IMR-90 (cell line): ENCODE measurements around the gene PRR36.

Experiments used
- BHLHE40 ChIP-seq: fragments of 150-350 bp; IDR thresholded peaks from 2 replicates; pipeline ENCODE4 v1.6.1; 2016; ENCODE audit warnings: mild to moderate bottlenecking, low read depth, low read length
- CEBPB ChIP-seq: IDR thresholded peaks from 2 replicates; pipeline ENCODE4 v1.6.1; 2012; ENCODE audit warnings: low read depth, low read length, improper control_type of control experiment
- CHD1 ChIP-seq: IDR thresholded peaks from 2 replicates; pipeline ENCODE4 v1.6.1; 2012; ENCODE audit warnings: low read depth, low read length, improper control_type of control experiment
- FOS ChIP-seq: fragments of 150-350 bp; IDR thresholded peaks from 2 replicates; pipeline ENCODE4 v1.6.1; 2016; ENCODE audit warnings: low read depth, low read length
- MAFK ChIP-seq: IDR thresholded peaks from 2 replicates; pipeline ENCODE4 v1.6.1; 2012; ENCODE audit warnings: low read depth, low read length, improper control_type of control experiment
- MAZ ChIP-seq: IDR thresholded peaks from 2 replicates; pipeline ENCODE4 v1.6.1; 2012; ENCODE audit warnings: low read depth, mild to moderate bottlenecking, low read length, improper control_type of control experiment, moderate library complexity, borderline replicate concordance
- MXI1 ChIP-seq: IDR thresholded peaks from 2 replicates; pipeline ENCODE4 v1.6.1; 2012; ENCODE audit warnings: low read depth, mild to moderate bottlenecking, low read length, moderate library complexity, borderline replicate concordance
- POLR2A ChIP-seq: IDR thresholded peaks from 2 replicates; pipeline ENCODE4 v1.6.1; 2012; ENCODE audit warnings: mild to moderate bottlenecking, low read depth, low read length
- RAD21 ChIP-seq: IDR thresholded peaks from 2 replicates; pipeline ENCODE4 v1.6.1; 2012; ENCODE audit warnings: low read length, improper control_type of control experiment
- RCOR1 ChIP-seq: IDR thresholded peaks from 2 replicates; pipeline ENCODE4 v1.6.1; 2012; ENCODE audit warnings: mild to moderate bottlenecking, low read length, improper control_type of control experiment; ENCODE audit not compliant: insufficient replicate concordance
- SMC3 ChIP-seq: fragments of 150-350 bp; IDR thresholded peaks from 2 replicates; pipeline ENCODE4 v1.6.1; 2016; ENCODE audit warnings: low read depth, mild to moderate bottlenecking, antibody characterized with exemption, low read length, moderate library complexity
- TF ChIP-seq, protein P1 (sequence below): conservative IDR thresholded peaks from 2 replicates; pipeline ENCODE4 v1.5.1; 2012; ENCODE audit warnings: mild to moderate bottlenecking, low read depth, low read length, improper control_type of control experiment
- TF ChIP-seq, protein P2 (sequence below): fragments of 150-350 bp; IDR thresholded peaks from 2 replicates; pipeline ENCODE4 v1.6.1; 2016; ENCODE audit warnings: low read depth, mild to moderate bottlenecking, low read length, moderate library complexity, borderline replicate concordance
- TF ChIP-seq, protein P3 (sequence below): fragments of 150-350 bp; IDR thresholded peaks from 2 replicates; pipeline ENCODE4 v1.6.1; 2017; ENCODE audit warnings: mild to moderate bottlenecking, antibody characterized with exemption, low read length, low read depth

DNA sequence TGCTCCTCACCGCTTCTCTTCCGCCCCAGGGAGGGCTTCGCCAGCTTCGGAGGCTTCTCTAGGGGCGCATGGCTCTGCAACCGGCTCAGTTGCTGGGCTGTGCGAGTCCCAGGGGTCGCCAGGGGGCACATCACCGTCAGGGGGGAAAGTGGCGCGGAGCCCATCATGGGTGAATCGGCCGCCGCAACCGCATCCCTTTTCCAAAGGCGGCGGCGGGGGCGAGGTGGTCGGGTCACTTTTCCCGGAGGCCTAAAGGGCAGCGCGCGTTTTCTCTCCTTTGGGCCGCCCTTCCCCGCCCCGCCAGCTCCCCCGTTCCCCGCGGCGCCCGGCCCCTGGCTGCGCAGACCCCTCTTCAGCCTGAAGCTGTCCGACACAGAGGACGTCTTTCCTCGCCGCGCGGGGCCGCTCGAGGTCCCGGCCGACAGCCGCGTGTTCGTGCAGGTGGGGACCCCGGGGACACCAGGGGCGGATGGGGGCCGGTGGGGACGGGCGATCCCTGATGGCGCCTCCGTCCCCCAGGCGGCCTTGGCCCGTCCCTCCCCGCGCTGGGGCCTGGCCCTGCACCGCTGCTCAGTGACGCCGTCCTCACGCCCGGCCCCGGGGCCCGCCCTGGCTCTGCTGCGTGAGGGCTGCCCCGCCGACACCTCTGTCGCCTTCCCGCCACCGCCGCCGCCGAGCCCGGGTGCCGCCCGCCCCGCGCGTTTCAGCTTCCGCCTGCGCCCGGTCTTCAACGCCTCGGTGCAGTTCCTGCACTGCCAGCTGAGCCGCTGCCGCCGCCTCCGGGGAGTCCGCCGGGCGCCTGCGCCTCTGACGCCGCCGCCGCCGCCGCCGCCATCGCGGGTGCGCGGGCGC is 42.1 kb upstream of the PRR36 start:
- TF ChIP-seq, protein P1, sequence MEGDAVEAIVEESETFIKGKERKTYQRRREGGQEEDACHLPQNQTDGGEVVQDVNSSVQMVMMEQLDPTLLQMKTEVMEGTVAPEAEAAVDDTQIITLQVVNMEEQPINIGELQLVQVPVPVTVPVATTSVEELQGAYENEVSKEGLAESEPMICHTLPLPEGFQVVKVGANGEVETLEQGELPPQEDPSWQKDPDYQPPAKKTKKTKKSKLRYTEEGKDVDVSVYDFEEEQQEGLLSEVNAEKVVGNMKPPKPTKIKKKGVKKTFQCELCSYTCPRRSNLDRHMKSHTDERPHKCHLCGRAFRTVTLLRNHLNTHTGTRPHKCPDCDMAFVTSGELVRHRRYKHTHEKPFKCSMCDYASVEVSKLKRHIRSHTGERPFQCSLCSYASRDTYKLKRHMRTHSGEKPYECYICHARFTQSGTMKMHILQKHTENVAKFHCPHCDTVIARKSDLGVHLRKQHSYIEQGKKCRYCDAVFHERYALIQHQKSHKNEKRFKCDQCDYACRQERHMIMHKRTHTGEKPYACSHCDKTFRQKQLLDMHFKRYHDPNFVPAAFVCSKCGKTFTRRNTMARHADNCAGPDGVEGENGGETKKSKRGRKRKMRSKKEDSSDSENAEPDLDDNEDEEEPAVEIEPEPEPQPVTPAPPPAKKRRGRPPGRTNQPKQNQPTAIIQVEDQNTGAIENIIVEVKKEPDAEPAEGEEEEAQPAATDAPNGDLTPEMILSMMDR: no peak
- TF ChIP-seq POLR2A (no peak), MXI1 (no peak), MAFK (no peak), BHLHE40 (no peak), CEBPB (no peak), FOS (no peak), RCOR1 (no peak), RAD21 (no peak), CHD1 (no peak), SMC3 (no peak), MAZ (no peak)
- TF ChIP-seq, protein P2, sequence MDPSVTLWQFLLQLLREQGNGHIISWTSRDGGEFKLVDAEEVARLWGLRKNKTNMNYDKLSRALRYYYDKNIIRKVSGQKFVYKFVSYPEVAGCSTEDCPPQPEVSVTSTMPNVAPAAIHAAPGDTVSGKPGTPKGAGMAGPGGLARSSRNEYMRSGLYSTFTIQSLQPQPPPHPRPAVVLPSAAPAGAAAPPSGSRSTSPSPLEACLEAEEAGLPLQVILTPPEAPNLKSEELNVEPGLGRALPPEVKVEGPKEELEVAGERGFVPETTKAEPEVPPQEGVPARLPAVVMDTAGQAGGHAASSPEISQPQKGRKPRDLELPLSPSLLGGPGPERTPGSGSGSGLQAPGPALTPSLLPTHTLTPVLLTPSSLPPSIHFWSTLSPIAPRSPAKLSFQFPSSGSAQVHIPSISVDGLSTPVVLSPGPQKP: no peak
- TF ChIP-seq, protein P3, sequence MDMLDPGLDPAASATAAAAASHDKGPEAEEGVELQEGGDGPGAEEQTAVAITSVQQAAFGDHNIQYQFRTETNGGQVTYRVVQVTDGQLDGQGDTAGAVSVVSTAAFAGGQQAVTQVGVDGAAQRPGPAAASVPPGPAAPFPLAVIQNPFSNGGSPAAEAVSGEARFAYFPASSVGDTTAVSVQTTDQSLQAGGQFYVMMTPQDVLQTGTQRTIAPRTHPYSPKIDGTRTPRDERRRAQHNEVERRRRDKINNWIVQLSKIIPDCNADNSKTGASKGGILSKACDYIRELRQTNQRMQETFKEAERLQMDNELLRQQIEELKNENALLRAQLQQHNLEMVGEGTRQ: no peak
